Eye (tissue), 1 donor: ENCODE measurements around the gene SPOUT1.
"Not testable (repeated sequence)": the region's sequence is repeated elsewhere in the genome, so short reads cannot be mapped to it uniquely, and the experiment has no call there.

Experiments used
- DNase-seq: peaks from one replicate; pipeline ENCODE4 v3.0.0-alpha.2; 2015

The SPOUT1 gene, protein sequence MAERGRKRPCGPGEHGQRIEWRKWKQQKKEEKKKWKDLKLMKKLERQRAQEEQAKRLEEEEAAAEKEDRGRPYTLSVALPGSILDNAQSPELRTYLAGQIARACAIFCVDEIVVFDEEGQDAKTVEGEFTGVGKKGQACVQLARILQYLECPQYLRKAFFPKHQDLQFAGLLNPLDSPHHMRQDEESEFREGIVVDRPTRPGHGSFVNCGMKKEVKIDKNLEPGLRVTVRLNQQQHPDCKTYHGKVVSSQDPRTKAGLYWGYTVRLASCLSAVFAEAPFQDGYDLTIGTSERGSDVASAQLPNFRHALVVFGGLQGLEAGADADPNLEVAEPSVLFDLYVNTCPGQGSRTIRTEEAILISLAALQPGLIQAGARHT

DNA sequence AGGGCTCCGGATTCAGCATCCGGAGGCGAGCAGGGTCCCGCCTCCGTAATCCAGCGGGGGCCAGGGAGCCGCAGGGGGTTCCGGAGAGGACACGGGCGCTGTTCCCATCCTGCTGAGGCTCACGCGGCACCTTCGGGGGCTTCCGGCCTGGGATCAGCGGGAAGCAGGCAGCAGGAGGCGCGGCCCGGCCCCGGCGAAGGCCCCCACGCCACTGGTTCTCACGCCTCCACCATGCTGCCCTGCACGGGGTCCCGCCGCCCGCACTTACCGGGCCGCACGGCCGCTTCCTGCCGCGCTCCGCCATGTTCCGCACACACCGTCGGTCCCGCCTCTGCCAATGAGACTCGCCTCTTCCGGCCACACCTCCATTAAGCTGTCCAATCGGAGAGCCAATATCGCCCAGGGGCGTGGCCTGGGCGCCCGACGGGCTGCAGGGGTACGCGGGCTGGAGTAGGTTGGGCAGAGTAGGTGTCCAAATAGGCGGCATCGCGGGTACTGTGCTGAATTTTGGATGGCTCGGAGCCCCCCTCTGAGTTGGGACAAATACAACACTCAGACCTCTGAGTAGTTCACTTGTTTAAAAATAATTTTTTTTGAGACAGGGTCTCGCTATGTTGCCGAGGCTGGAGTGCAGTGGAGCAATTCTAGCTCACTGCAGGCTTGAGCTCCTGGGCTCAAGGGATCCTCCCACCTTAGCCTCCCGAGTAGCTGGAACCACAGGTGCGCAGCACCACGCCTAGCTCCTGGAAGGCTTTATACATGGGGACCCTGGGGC, at the start of gene SPOUT1:
SPOUT1 (minus strand) TSS at position 318 of the 775 bp plus-strand sequence; CDS start at position 304, 14 bp downstream.
- peak; percentile 97 for DNase-seq

DNA sequence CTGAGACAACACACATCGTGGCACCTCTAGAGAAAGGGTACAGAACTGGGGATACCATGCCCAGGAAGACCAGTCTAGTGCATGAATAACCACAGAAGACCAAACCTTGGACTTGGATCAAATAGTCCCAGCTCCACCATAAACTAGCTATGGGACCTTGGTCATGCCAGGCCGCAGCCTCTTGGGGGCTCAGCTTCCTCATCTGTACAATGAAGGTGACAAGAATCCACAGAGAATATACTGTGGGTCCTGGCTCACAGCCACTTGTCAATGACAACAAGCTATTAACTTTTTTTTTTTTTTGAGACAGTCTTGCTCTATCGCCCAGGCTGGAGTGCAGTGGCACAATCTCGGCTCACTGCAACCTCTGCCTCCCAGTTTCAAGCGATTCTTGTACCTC, 48.3 kb upstream of the SPOUT1 start:
- DNase-seq: no peak

DNA sequence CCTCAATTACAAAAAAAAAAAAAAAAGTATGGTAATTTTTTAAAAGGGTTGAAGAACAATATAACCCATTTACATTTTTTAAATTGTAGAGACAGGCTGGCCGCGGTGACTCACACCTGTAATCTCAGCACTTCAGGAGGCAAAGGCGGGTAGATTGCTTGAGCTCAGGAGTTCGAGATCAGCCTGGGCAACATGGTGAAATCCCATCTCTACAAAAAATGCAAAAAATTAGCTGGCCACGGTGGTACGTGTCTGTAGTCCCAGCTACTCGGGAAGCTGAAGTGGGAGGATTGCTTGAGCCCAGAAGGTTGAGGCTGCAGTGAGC, 41.3 kb upstream of the SPOUT1 start:
- not testable (repeated sequence) for DNase-seq

DNA sequence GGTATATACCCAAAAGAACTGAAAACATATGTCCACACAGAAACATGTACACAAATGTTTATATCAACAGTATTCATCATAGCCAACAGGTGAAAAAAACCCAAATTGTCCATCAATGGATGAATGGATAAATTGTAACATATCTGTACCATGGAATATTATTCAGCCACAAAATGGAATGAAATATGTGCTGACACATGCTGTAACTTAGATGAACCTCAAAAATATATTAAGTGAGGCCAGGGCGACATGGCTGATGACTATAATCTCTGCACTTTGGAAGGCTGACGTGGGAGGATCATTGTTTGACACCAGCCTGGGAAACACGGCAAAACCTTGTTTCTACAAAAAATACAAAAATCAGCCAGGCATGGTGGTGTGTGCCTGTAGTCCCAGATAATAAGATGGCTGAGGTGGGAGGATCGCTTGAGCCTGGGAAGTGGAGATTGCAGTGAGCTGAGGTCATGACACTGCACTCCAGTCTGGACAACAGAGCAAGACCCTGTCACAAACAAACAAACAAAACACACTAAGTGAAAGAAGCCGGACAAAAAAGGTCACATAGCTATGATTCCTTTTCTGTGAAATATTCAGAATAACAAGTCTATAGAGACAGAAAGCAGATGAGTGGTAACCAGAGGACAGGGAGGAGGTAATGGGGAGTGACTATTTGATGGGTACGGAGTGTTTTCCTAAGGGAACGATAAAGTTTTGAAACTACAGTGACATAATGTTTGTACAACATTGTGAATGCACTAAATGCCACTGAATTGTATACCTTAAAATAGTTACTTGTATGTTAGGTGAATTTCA, 40.7 kb upstream of the SPOUT1 start:
- no peak for DNase-seq

DNA sequence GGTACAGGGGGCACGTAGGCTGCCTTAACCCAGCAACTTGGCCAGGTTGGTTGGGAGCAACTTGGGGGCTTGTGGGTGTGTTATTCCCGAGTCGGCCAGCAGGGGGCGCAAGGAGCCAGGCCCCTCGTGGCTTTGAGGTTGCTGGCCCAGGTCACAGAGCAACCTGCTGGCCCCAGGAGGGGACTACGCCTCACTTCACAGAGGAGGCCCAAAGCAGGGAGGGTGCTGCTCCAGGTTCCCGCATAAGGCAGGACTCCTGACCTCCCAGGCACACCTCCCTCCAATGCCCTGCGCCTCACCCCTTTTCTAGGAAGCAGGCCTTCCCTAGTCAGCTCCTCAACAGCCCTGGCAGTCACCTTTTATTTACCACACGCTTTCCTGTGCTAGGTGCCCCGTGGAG, 34.1 kb upstream of the SPOUT1 start:
- peak; percentile 82 for DNase-seq

DNA sequence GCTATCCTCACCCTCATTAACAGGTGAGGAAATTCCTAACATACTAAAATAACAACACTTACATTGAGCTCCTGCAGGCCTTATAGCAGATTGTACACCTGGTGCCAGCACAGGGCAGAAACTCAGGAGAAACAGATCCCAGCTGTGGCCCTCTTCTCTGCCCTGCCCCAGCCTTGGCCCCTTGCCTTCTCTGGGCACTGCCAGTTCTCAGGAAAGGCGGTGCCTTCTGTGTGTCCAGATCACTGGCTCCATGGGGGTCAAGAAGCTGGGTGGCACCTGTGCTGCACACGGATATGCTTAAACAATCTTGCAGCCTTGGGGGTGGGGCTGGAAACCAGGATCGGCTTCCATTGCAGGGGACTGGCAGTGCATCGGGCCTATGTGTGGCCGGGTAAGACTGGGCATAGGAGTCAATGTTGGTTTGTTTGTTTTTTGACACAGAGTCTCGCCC, 32.8 kb upstream of the SPOUT1 start:
- DNase-seq: no peak

DNA sequence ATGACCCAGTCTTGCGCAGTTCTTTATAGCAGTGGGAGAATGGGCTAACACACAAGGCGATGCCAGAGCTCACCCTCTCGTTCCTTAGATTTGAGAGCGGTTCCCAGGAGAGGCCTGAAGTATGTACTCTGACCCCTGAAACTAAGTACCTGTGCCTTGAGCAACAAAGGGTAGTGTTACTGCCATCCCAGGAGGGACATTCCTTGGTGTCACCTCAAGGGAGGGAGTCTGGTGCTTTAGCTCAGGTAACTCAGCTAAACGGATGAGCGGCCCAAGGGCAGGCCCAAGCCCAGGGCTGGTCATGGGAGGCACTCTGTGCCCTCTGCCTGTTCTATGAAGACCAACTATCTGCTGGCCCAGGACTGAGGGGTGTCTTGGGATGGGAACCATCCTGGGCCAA, 31.9 kb upstream of the SPOUT1 start:
- DNase-seq: no peak

DNA sequence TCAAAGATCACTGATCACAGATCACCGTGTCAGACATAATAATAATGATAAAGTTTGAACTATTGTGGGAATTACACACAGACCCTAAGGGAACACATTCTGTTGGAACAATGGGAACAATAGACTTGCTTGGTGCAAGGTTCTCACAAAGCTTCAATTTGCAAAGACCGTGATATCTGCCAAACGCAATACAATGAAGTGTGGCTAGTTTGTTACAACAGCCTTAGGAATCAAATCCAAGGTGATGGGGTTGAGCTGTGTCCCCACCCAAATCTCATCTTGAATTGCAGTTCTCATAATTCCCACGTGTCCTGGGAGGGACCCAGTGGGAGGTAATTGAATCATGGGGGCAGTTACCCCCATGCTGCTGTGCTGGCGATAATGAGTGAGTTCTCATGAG, 31.3 kb upstream of the SPOUT1 start:
- DNase-seq: no peak

DNA sequence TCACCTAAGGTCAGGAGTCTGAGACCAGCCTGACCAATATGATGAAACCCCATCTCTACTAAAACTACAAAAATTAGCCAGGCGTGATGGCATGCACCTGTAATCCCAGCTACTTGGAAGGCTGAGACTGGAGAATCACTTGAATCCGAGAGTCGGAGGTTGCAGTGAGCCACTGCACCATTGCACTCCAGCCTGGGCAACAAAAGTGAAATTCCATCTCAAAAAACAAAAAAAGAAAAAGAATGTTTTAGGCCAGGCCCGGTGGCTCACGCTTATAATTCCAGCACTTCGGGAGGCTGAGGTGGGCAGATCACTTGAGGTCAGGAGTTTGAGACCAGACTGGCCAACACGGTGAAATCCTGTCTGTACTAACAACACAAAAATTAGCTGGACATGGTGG, 28.9 kb upstream of the SPOUT1 start:
- DNase-seq: not testable (repeated sequence)

DNA sequence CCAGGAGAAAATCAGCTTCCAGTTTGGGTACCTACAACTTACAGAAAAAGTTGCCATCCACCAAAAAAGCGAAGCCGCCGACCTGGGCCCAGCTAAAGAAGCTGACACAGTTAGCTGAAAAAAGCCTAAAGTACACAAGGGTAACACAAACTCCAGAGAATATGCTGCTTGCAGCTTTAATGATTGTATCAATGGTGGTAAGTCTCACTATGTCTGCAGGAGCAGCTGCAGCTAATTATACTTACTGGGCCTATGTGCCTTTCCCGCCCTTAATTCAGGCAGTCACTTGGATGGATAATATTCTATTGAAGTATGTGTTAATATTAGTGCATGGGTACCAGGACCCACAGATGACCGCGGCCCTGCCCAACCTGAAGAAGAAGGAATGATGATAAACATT, 24.9 kb upstream of the SPOUT1 start:
- DNase-seq: not testable (repeated sequence)

DNA sequence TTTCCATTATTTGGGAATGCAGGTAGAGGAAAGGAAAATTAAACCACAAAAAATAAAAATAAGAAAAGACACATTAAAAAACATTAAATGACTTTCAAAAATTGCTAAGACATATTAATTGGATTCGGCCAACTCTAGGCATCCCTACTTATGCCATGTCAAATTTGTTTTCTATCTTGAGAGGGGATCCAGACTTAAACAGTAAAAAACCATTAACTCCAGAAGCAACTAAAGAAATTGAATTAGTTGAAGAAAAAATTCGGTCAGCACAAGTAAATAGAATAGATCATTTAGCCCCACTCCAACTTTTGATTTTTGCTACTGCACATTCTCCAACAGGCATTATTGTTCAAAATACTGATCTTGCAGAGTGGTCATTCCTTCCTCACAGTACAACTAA, 23.1 kb upstream of the SPOUT1 start:
- not testable (repeated sequence) for DNase-seq

DNA sequence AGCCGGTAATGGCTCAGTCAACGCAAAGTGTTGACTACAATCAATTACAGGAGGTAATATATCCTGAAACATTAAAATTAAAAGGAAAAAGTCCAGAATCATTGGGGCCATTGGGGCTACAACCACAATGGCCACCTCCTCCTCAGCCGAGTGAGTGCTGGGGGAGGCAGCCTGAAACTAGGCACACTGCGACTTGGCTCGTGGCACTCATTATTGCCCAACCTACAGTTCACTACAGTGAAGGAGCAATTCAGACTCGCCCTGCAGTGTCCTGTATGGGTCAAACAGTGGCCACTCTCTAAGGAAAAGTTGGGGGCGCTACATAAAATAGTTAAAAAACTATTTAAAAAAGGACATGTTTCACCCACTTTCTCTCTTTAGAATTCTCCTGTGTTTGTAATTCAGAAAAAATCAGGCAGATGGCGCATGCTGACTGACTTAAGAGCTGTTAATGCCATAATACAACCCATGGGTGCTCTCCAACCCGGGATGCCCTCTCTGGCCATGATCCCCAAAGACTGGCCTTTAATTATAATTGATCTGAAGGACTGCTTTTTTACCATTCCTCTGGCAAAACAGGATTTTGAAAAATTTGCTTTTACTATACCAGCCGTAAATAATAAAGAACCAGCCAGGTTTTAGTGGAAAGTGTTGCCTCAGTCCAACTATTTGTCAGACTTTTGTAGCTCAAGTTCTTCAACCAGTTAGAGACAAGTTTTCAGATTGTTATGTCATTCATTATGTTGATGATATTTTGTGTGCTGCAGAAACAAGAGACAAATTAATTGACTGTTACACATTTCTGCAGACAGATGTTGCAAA, 22.4 kb upstream of the SPOUT1 start:
- peak; percentile 35 for DNase-seq

DNA sequence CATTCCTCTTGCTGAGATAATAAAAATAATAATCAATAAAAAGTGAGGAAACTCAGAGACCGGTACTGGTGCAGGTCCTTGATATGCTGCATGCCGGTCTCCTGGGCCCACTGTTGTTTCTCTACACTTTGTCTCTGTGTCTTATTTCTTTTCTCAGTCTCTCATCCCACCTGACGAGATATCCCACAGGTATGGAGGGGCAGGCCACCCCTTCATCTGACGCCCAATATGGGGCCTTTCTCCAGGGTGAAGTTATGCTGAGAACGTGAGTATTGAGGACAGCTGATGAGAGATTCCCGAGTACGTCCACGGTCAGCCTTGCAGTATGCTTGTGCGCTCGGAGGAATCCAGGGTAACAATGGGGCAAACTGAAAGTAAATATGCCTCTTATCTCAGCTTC, 21.4 kb upstream of the SPOUT1 start:
- DNase-seq: not testable (repeated sequence)

DNA sequence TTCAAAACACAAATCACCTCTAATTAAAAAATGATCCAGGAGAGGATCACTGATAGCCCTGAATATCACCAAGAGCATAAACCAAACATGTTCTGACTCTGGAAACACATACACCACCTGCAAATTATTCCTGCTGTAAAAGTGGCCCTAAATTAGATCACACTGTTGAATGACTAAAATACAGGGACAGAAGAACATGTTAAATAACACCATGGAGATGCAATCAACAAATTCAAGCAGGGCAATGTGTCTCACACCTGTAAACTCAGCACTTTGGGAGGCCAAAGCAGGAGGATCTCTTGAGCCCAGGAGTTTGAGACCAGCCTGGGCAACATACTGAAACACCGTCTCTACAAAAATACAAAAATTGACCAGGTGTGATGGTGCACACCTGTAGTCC, 18.2 kb upstream of the SPOUT1 start:
- no peak for DNase-seq

DNA sequence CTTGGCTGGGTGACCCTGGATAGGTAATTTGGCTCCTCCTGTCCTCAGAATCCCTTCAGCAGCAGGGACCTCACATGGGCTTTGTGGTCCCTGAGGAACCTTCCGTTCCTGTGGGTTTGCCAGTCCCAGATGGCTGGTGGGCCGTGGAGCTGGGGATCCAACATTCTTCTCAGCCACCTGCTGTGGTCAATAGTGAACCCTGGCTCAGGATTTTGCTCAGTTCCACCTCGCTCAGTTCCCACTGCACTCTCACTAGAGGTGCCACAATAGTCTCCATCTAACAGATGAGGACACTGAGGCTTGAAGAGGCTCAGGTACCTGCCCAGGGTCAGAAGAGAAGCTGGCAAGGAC, 17.1 kb upstream of the SPOUT1 start:
- DNase-seq: no peak

DNA sequence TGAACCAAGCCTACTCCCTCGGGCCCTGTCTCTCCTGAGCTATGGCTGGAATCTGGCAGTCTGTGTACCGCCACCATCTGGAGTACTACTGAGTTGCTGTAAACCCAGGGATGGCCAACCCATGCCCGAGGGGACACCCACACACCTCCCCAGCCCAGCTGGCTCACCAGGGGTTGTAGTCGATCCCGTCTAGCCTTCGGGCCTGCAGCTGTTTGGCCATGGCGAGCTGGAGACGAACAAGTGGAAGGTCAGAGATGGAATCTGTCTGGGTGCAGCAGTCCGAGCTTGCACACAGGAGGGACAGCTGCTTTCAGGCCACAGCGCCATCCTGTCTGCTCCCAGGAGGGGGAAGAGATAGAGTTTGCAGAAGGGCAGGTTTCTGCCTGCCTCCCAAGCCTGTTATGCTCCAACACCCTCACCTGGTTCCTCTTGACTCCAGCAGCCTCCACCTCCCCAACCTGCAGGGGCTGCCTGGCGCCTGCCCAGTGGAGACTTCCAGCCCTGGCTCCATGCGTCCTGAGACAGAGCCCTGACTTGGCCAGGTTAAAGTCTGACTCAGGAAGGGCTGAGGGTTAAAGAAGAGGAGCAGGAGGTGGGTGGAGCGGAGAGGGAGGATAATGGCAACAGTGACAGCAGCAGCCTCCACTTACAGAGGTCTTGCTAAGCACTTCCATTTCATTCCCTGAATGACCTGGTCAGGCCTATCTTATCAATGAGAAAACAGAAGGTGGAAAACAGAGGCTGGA, 15.8 kb upstream of the SPOUT1 start:
- peak; percentile 45 for DNase-seq

DNA sequence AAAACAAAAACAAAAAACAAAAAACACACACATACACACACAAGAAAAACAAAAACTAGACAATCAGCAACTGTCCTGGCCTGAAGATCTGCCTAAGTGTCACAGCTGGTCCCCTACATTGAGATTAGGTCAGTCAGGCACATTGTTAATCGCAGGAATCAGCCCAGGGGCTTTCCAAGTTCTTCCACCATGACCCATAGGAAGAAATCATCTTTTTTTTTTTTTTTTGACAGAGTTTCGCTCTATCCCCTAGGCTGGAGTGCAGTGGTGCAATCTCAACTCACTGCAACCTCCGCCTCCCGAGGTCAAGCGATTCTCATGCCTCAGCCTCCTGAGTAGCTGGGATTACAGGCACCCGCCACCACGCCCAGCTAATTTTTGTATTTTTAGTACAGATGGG, 13.6 kb upstream of the SPOUT1 start:
- not testable (repeated sequence) for DNase-seq

DNA sequence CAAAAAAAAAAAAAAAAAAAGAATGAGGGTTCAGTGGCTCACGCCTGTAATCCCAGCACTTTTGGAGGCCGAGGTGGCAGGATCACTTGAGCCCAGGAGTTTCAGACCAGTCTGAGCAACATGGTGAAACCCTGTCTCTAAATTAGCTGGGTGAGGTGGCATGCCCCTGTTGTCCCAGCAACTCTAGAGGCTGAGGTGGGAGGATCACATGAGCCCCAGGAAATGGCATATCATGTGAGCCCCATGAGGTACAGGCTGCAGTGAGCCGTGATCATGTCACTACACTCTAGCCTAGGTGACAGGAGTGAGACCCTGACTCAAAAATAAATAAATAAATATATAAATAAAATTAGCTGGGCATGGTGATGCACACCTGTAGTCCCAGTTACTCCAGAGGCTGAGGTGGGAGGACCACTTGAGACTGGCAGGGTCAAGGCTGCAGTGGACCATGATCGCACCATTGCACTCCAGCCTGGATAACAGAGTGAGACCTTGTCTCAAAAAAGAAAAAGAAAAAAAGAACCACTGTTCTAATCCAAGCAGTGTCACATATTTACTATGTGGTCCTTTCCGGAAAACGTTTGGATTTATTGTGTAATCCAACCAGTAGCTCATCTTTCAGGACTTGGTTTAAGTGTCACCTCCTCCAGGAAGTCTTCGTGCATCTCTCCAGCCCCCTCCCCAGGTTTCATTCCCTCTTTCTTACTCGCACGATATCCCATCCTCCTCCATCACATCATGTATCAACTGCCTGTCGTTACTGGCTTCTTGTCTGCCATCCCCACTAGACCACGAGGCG, 12.3 kb upstream of the SPOUT1 start:
- no peak for DNase-seq

DNA sequence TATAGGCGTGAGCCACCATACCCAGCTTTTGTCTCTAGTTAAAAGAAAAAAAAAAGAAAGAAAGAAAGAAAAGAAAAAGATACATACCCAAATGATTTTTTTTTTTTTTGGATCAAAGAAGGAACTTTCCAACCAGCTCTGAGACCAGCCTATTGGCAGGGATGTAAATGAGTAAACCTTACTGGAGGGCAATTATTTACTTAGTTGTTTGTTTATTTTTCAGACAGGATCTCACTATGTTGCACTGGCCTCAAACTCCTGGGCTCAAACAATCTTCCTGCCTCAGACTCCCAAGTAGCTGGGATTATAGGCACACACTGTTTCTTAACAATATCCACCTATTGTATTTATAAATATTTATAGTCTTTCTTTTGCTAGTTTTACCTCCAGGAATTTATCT, 10.9 kb upstream of the SPOUT1 start:
- no peak for DNase-seq

DNA sequence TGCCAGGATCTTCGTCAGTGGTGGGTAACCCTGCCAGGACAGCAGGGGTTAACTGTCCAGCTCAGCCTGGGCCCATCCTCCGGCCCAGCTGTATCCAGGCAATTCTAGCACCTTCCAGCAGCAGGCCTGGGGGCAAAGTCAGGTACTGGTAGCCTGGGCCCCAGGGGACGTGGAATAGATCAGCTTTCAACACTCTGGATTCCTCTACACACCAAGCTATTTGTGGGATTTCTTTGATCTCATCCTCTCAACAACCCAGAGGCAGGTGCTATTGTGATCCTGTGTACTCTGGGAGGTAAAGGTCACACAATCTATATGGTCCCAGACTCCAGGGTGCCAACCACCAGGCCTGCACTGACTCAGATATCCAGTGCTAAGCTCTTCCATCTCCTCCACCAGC, 8.7 kb upstream of the SPOUT1 start:
- no peak for DNase-seq

DNA sequence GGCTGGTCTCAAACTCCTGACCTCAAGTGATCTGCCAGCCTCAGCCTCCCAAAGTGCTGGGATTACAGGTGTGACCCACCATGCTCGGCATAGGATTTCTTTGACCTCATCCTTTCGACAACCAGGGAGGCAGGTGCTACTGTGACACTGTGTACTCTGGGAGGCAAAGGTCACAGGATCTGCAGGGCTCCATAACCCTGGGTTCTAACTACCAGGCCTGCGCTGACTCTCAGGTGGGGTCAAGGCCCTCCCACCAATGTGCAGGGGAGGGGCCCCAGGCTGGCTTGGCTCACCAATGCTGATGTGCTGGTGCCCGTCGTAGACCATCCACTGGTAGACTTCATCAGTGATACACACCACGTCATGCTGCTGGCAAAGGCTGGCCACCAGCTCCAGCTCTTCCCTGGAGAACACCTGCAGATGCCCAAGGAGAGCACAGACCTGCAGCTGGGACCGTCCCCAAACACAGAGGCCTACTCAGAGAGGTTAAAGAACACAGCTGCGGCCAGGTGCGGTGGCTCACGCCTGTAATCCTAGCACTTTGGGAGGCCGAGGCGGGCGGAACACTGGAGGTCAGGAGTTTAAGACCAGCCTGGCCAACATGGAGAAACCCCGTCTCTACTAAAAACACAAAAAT, 7.0 kb upstream of the SPOUT1 start:
- DNase-seq: no peak
